Nephron progenitor cell (in vitro differentiated cells): ENCODE measurements around the gene SELENON.

Source experiments
- DNase-seq: peaks from one replicate; pipeline ENCODE4 v3.0.0; 2021
- H3K27ac Mint-ChIP-seq: 2 replicates; pipeline ENCODE4 v1.8.0; 2021; ENCODE audit warnings: mild to moderate bottlenecking, moderate library complexity, mixed read lengths
- H3K27me3 Mint-ChIP-seq: 2 replicates; pipeline ENCODE4 v1.8.0; 2021; ENCODE audit warnings: mild to moderate bottlenecking, low read depth, mixed read lengths; ENCODE audit not compliant: poor library complexity
- H3K36me3 Mint-ChIP-seq: 2 replicates; pipeline ENCODE4 v1.8.0; 2021; ENCODE audit warnings: low read depth, mixed read lengths
- H3K4me1 Mint-ChIP-seq: 2 replicates; pipeline ENCODE4 v1.8.0; 2021; ENCODE audit warnings: mixed read lengths
- H3K4me3 Mint-ChIP-seq: 2 replicates; pipeline ENCODE4 v1.8.0; 2021; ENCODE audit warnings: mild to moderate bottlenecking, moderate library complexity, mixed read lengths
- H3K9me3 Mint-ChIP-seq: 2 replicates; pipeline ENCODE4 v1.8.0; 2021; ENCODE audit warnings: mild to moderate bottlenecking, moderate library complexity, mixed read lengths
- TF ChIP-seq, protein P1 (sequence below): fragments of 200-600 bp; sonication (generic); IDR thresholded peaks from 2 replicates; pipeline ENCODE4 v1.5.0; 2021; ENCODE audit warnings: antibody characterized with exemption

The SELENON gene

GRCh38 chr1:25831569-25832196 lies 31.7 kb downstream of the SELENON start:
- TF ChIP-seq, protein P1, sequence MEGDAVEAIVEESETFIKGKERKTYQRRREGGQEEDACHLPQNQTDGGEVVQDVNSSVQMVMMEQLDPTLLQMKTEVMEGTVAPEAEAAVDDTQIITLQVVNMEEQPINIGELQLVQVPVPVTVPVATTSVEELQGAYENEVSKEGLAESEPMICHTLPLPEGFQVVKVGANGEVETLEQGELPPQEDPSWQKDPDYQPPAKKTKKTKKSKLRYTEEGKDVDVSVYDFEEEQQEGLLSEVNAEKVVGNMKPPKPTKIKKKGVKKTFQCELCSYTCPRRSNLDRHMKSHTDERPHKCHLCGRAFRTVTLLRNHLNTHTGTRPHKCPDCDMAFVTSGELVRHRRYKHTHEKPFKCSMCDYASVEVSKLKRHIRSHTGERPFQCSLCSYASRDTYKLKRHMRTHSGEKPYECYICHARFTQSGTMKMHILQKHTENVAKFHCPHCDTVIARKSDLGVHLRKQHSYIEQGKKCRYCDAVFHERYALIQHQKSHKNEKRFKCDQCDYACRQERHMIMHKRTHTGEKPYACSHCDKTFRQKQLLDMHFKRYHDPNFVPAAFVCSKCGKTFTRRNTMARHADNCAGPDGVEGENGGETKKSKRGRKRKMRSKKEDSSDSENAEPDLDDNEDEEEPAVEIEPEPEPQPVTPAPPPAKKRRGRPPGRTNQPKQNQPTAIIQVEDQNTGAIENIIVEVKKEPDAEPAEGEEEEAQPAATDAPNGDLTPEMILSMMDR, result no peak
- H3K27me3 Mint-ChIP-seq, result no peaks in the 10 kb centered on the region
- no peaks in the 10 kb centered on the region for H3K9me3 Mint-ChIP-seq
- peaks cover 50% of the 10 kb centered on the region for H3K36me3 Mint-ChIP-seq
- no peak overlapping the region for H3K4me3 Mint-ChIP-seq
- H3K27ac Mint-ChIP-seq, result no peak overlapping the region
- no peak for DNase-seq
- no peaks in the 10 kb centered on the region for H3K4me1 Mint-ChIP-seq

- Mint-ChIP-seq H3K27me3 (no peaks in the 10 kb centered on the region), H3K36me3 (peaks cover 45% of the 10 kb centered on the region), H3K4me3 (no peak overlapping the region), H3K27ac (no peak overlapping the region), H3K4me1 (no peaks in the 10 kb centered on the region), H3K9me3 (no peaks in the 10 kb centered on the region)
- TF ChIP-seq, protein P1, result no peak
- no peak for DNase-seq
These were observed 32.5 kb downstream of the SELENON start for GRCh38 chr1:25832336-25833037.

DNA sequence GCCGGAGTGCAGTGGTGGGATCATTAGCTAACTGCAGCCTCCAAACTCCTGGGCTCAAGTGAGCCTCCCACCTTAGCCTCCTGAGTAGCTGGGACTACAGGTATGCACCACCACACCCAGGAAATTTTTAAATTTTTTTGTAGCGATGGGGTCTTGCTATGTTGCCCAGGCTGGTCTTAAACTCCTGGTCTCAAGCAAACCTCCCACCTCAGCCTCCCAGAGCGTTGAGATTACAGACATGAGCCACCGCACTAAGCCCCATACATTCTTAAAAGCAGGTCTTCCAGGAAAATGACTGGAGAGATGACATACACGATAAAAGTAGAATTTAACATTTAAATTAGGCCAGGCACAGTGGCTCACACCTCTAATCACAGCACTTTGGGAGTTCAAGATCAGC lies 33.2 kb downstream of the SELENON start:
- Mint-ChIP-seq H3K36me3 (peaks cover 40% of the 10 kb centered on the region), H3K4me1 (no peaks in the 10 kb centered on the region), H3K4me3 (no peak overlapping the region), H3K27ac (no peak overlapping the region), H3K27me3 (no peaks in the 10 kb centered on the region), H3K9me3 (no peaks in the 10 kb centered on the region)
- no peak for DNase-seq
- TF ChIP-seq, protein P1, result no peak

DNA sequence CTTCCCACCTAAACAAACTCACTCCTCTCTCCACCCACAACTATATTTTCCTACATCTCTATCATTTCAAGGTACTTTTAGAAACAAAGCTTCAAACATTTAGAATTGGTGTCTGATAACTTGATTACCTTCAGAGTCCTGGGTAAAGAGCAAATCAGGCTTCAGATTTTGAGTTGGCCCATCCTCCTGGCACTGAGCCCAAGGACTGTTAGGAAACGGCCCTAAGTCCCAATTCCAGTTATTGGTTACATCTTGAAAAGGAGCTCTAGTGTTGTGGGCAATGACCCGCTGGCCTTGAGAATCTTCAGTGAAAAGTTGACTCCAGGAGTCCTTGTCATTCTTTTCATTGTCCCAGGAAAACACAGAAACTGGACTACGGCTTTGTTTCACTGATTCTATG lies 34.9 kb downstream of the SELENON start:
- H3K4me3 Mint-ChIP-seq, result no peak overlapping the region
- no peaks in the 10 kb centered on the region for H3K27me3 Mint-ChIP-seq
- no peak for DNase-seq
- H3K36me3 Mint-ChIP-seq, result peaks cover 35% of the 10 kb centered on the region
- TF ChIP-seq, protein P1, result no peak
- no peaks in the 10 kb centered on the region for H3K4me1 Mint-ChIP-seq
- no peak overlapping the region for H3K27ac Mint-ChIP-seq
- no peaks in the 10 kb centered on the region for H3K9me3 Mint-ChIP-seq

GRCh38 chr1:25836695-25837094 lies 36.7 kb downstream of the SELENON start:
- no peaks in the 10 kb centered on the region for H3K4me1 Mint-ChIP-seq
- no peak overlapping the region for H3K27ac Mint-ChIP-seq
- DNase-seq, result no peak
- H3K36me3 Mint-ChIP-seq, result peaks cover 32% of the 10 kb centered on the region
- no peaks in the 10 kb centered on the region for H3K9me3 Mint-ChIP-seq
- TF ChIP-seq, protein P1, result no peak
- H3K4me3 Mint-ChIP-seq, result no peak overlapping the region
- no peaks in the 10 kb centered on the region for H3K27me3 Mint-ChIP-seq
